Activated T-cell treated with anti-CD3 and anti-CD28 coated beads for 1 hour (primary cell): Measurements from ENCODE around the gene GPATCH2.
"Not testable (repeated sequence)": the region's sequence is repeated elsewhere in the genome, so short reads cannot be mapped to it uniquely, and the experiment has no call there.

Experiments used
- DNase-seq: peaks from one replicate; pipeline ENCODE4 v3.0.0-alpha.2; 2020; ENCODE audit warnings: low read depth

GPATCH2 gene

DNA sequence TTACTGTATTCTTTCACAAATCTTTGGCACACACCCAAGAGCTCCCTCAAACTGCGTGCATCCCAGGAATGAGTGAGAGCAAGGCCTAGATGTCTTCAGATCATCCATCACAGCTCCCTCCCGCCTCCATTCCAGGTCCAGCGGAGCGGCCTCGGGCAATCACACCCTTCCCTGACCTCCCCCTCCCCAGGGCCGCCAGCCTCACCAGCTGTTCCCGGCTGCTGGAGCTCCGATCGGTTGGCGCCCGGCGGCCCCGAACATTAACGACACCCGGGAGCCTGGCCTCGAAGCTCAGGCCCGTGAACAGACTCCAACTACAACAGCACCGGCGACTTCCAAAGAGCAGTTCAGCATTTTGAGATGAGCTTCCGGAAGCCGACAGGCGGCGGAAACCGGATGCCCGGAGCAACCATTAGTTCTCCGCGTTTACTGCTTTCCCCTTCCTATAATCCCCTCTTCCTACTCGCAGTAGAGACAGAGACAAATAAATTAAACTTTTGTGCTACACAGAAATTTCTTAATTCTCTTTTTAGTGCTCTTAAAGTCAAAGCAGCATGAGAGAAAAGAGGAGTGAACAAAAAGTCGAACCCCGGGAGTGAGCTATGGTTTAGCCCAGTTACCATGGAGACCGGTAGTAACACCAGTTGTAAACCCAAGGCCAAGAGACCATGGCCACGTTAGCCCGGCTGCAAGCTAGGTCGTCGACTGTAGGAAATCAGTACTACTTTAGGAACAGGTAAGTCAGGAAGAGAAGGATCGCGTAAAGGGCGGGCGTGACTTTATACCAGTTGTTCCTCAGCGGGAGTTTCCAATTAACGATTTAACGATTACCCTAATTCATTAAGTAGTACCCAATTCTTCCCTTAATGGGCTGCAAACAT lies at the start of gene GPATCH2, which contains the start of gene SPATA17:
GPATCH2 (minus strand) TSS at position 380 of the 881 bp plus-strand sequence; CDS start at position 261, 119 bp downstream.
SPATA17 (plus strand) TSS at position 634 of the 881 bp plus-strand sequence; CDS start at position 669, 35 bp downstream.
- DNase-seq, result peak; percentile 58

DNA sequence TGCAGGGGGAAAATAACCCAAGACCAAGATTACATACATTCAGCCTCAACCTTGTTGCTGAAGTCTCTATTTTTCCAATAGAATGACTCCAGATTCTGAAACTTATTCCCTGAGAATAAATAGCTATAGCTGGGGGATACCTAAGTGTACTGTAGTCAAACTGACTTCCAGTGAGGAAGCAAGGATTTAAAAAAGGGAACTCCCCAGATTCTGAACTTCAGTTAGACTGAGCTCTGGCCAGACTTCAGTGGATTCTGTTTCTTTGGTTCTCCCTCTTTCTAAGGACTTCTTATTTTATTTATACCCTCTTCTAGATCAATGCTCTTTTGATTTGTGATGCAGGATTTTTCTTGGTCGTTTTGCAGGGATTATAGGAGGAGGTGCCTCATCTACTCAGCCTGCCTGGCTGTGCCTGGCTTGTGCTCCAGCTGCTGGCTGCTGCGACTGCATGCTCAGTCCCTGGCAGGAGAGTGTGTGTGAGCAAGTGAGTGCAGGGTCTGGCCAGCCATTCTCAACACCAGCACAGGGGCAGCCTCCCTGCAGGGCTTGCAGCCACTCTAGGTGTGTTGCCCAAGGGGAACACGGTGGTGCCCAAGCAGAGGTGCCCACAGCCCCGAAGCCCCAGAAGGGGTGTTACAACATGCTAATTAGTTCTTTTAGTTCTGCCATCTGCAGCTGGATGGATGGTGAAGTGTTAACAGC lies 43.3 kb upstream of the GPATCH2 start:
- no peak for DNase-seq

GRCh38 chr1:217673387-217673786 lies 42.5 kb upstream of the GPATCH2 start:
- DNase-seq, result no peak

- no peak for DNase-seq
Observed at GRCh38 chr1:217668351-217668940, 37.6 kb upstream of the GPATCH2 start.

GRCh38 chr1:217661407-217661806 lies 30.5 kb upstream of the GPATCH2 start:
- no peak for DNase-seq

DNA sequence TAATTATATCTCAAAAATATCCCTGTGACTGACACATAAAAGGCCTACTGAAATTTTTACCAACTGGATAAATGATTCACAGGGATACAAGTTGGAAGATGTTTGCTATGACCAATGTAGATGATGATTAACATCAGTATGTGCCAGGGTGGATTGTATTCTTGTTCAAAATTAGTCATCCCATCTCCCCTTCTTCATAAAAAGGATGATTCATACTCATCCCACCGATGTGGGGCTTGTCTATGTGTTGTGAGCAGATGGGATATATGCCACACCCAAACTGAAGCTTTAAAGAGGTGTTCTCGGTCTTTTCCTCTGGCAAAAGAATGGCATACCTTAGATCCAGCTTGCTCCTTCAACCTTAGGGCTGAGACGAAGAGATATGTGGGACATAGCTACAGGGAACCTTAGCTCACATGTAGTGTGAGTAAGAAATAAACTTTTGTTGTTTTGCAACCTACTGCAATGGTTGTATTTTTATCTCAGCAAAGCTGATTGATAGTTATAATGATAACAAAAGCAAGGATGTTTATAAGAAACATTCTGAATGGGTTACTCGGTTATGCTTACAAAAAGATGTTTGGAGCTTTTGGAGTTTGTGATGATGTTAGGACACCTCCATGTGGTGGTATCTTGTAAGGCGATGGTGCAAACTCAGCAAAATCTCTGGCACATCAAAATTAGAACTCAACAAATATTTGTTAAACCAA lies 29.6 kb upstream of the GPATCH2 start:
- DNase-seq, result no peak

DNA sequence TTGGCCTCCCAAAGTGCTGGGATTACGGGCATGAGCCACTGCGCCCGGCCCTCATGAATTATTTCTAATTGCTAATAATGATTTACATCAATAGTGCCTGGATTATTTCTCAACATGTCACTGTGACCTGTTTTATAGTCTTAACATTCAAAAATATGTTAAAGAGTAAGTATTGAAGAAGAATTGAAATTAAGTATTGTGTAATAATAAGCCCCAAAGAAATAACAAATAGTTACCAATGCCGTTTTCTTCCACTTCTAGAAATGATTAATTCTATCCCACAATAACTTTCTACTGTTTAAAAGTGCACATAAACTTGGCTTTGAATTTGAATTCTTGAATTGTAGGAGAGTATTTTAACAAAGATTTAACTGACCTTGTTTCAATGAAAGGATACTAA lies 19.8 kb upstream of the GPATCH2 start:
- DNase-seq, result no peak

GRCh38 chr1:217647791-217648190 lies 16.9 kb upstream of the GPATCH2 start:
- no peak for DNase-seq

- DNase-seq, result no peak
Observed at GRCh38 chr1:217642455-217642854, 11.6 kb upstream of the GPATCH2 start.

DNA sequence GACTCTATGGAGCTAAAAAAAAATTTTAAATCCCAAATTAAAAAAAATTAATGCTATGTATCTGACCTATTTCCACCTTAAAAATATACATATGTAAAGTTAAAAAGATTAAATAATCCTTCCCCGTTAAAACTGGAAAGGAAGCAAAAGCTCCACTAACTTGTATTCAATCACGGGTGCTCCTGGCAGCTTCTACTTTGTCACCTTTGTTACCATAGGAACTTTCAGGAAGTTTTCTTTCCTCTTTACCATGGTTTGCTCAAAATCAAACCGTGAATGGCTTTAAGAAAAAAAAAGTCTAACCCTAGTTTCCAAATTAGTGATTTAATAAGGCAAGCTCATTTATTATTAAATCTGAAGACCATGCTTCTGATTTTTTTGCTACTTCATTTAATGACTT lies 3.5 kb downstream of the GPATCH2 start:
- DNase-seq, result no peak

DNA sequence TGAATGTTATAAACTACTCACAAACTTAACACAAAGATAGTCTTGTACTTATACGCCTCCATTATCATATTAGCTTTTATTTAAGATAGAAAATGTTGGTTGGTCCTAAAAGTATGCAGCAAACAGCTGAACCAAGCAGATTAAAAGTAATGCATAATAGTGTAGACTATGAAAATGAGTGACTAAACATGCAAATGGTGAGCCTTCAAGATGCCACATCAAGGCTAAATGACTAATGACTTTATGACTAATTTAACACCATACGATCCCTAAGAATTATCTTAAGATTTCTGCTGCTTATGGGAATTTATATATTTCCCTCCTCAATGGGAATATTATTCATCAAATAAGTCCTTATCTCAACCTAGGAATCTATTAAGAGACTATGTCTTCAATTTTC lies 4.6 kb downstream of the GPATCH2 start:
- DNase-seq, result no peak

DNA sequence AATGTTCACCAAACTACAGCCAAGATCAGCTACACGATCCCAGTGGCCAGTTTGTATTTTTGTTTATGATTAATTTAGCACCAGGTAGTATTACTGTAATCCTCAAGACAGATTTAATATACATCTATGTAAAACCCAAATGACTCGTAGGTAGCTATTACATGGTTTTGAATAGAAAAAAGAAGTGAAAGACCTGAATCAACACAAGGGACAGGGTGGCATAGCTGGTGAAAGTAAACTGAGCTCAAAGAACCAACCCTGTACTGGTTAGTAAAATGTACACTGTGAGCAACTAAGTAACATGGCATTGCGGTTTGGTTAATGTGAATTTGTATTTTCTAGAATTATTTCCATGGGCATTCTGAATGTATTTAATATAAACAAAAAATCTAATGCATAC lies 8.8 kb downstream of the GPATCH2 start:
- no peak for DNase-seq

DNA sequence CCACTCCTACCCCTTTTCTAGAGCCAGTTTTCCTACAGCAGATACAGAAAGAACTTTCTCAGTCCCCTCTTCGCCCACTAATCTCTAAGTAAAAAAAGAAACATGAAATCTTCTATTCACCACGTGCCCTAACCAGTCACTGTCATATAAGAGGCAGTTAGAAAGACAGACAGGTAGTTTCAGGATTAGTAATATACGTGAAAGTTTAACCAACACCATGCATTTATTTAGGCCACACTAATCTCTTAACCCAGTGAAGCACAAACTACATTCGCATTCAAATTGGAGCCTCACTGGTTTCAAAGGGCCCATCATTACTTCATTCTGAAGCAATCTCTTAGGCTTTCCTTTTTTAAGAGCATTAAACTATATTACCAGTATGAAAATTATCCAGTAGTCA lies 10.1 kb downstream of the GPATCH2 start:
- no peak for DNase-seq

- no peak for DNase-seq
Observed at GRCh38 chr1:217617126-217617525, 13.8 kb downstream of the GPATCH2 start.

GRCh38 chr1:217614200-217614712 lies 16.6 kb downstream of the GPATCH2 start:
- DNase-seq, result no peak

DNA sequence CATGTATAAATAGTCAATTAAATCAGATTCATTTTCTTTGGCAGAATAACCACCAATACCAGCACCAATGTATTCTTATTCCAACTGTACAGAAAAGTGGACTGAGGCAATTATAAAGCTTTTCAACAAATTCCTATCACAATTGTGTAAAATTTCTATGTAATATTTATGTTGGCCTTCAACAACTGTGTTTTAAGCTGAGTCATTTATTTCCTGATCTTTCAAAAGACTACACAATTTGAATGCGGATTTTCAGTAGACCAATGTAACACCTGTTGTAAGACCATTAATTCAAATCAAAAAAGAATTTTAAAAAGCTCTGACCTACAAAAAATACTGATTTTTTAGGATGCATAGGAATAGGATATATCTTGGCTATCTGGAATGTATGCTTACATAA lies 25.5 kb downstream of the GPATCH2 start:
- DNase-seq, result no peak

DNA sequence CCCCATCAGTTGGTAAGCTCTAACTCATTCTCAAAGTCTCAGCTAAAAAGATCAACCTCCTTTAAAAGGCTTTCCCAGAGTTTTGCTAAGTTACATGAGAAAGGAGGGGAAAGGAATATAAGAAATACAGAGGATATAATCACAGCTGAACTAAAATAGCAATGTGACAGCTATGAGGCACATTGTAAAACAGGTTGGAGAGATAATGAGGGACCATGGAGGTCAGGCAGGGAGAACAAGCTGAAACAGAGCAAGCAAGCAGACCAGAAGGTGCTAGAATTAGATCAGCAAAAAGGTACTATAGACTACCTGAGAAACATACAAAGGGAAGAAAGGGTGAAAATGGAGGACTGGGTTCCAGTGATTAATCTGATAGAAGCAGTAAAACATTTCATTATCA lies 28.5 kb downstream of the GPATCH2 start:
- DNase-seq, result no peak

DNA sequence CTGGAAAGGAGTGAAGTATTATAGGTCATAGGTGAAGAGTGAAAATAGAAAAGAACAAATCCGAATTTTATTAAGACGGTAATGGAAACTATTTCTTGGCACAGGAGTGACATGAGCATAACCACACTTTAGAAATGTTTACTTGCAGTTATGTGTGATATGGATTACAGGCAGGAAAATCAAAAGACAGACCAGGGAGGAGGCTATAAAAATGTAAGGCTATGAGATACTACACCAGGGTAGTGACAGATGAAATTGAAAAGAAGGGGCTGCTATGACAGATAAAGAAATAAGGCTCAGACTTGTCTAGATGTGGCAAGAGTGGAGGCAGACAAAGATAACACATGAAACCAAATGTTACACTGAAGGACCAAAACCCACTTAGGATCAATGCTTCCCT lies 31.7 kb downstream of the GPATCH2 start:
- DNase-seq, result no peak

DNA sequence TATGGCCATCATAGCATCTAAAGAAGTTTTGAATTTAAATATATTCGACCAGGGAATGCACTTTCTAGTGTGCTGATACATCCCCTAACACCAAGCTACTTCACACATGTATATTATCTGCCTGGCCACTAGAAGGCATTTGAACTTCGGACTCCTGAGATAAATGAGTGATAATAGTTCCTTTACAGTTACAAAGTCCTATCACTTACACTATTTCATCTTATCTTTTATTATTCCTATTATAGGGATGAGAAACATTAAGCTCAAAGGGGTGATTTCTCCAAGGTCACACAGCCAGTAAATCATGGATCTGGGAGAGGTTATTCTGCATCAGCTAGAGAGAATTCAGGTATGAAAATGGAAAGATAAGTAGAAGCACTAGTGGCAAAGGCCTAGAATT lies 40.3 kb downstream of the GPATCH2 start:
- DNase-seq, result no peak

GRCh38 chr1:217586586-217586985 lies 44.3 kb downstream of the GPATCH2 start:
- no peak for DNase-seq

DNA sequence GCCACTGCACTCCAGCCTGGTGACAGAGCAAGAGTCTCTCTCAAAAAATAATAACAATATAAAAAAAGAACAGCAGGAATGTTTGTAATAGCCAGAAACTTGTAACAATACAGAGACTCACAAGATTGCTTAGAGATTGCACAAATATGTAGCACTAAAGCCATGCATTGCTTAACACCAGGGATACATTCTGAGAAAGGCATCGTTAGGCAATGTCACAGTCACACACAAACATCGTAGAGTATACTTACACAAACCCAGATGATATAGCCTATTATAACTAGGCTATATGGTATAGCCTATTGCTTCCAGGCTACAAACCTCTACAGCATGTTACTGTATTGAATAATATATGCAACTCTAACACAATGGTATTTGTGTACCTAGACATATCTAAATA lies 45.3 kb downstream of the GPATCH2 start:
- no peak for DNase-seq

DNA sequence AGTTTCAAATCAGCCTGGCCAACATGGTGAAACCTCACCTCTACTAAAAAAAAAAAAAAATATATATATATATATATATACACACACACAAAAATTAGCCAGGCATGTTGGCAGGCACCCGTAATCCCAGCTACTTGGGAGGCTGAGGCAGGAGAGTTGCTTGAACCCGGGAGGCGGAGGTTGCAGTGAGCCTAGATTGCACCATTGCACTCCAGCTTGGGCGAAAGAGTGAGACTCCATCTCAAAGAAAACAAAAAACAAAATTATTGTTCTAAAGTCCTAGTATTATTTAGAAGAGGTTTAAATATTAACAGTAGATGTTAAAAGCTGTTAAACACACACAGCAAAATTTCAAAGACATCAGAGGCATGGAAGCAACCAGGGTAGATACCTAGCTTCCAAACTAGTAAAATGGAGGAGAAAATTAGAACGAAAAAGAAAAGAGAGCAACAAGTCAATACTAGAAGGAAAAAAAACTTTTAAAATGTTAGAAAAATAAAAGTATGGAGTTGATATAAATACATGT lies 46.5 kb downstream of the GPATCH2 start:
- DNase-seq, result not testable (repeated sequence)
